Uterus (tissue), 2 donors: ENCODE measurements around the gene RCHY1.

Experiments
- POLR2A ChIP-seq, 2 donors: fragments of 450-650 bp; IDR thresholded peaks; one replicate each; pipeline ENCODE4 v1.6.1; 2016; ENCODE audit warnings: antibody characterized with exemption in 2 of 2, mild to moderate bottlenecking in 1 of 2, moderate library complexity in 1 of 2
- TF ChIP-seq, protein P1 (sequence below), 4 experiments: fragments of 200-600 bp in 2 of 4; fragments of 450-650 bp in 2 of 4; sonication (generic) in 2 of 4; IDR thresholded peaks; one replicate each; pipeline ENCODE4 v1.5.1; 2016 to 2019; ENCODE audit warnings: antibody characterized with exemption in 4 of 4, mild to moderate bottlenecking in 2 of 4, moderate library complexity in 1 of 4

DNA sequence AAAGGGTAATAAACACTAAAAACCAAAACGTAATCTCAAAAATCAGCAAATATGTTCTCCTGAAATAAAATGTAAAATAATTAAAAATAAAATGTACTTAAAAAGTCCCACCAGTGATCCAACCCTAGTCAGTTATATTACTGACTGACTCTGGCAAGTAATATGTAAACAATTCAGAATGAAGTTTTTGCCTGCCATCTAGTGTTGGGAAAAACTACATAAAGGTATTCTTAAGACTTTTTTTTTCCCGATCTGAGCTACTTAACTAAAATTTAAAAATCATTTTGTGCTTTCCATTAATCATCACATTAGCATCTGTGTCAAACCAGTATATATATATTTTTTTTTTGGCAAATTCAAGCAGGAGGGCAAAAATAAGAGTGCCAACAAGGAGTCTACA lies 24.0 kb downstream of the RCHY1 start:
- TF ChIP-seq, protein P1, sequence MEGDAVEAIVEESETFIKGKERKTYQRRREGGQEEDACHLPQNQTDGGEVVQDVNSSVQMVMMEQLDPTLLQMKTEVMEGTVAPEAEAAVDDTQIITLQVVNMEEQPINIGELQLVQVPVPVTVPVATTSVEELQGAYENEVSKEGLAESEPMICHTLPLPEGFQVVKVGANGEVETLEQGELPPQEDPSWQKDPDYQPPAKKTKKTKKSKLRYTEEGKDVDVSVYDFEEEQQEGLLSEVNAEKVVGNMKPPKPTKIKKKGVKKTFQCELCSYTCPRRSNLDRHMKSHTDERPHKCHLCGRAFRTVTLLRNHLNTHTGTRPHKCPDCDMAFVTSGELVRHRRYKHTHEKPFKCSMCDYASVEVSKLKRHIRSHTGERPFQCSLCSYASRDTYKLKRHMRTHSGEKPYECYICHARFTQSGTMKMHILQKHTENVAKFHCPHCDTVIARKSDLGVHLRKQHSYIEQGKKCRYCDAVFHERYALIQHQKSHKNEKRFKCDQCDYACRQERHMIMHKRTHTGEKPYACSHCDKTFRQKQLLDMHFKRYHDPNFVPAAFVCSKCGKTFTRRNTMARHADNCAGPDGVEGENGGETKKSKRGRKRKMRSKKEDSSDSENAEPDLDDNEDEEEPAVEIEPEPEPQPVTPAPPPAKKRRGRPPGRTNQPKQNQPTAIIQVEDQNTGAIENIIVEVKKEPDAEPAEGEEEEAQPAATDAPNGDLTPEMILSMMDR (IDR thresholded peaks at IDR 0.05): peak in 3 of 4 experiments; percentile 21 to 24 (median 24)
- no peak for TF ChIP-seq POLR2A (IDR thresholded peaks at IDR 0.05)
